Activated CD8-positive, alpha-beta memory T cell treated with anti-CD3 and anti-CD28 coated beads for 48 hours (primary cell): ENCODE measurements around the gene SCN8A.
"Not testable (repeated sequence)": the region's sequence is repeated elsewhere in the genome, so short reads cannot be mapped to it uniquely, and the experiment has no call there.

Source experiments
- DNase-seq, 3 experiments: peaks; one replicate each; pipeline ENCODE4 v3.0.0-alpha.2; 2020; ENCODE audit warnings: low read depth in 2 of 3, low spot score in 2 of 3

Gene SCN8A

DNA sequence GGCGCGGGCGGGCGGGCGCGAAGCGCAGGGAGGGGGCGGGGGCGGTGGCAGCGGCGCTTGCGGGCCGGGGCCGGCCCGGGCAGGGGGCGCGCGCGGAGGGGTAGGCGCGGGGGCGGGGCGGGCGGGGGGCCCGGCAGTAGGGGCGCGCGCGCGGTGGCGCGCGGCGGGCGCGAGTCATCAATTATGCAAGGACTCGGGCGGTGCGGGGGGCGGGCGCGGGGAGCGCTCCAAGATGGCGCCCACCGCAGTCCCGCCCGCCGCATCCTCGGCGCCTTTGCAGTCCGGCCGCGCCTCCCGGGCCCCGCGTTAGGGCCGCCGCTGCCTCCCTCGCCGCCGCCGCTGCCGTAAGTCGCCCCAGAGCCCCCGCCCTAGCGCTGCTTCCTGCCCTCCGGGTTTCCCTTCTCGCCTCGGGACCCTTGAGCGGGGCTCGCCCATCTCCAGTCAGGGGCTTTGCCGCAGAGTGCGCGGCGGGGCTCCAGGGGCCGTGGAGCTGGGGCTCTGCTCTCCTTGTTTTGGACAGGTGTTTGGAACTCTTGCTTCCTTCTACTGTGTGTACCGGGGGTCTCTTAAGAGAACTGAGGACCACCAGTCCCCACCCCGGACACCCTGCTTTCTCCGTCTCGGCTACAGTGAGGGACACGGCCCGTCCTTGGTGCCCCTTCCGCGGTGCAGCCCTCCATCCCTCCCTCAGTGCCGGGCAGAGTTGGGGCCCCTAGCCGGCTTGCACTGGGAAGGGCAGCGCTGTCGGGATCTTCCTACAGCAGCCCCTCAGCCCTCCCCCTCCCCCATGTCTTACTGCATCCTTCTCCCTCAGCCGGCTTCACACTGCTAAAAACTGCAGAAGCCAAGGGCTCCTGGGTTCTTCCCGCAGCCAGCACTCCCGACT lies at the start of gene SCN8A:
TSS of gene SCN8A (plus strand) at position 218 of the 886 bp plus-strand sequence. CDS start 71,585 bp downstream, outside the sequence.
- DNase-seq: peak in 2 of 3 experiments; percentile 10 to 25

DNA sequence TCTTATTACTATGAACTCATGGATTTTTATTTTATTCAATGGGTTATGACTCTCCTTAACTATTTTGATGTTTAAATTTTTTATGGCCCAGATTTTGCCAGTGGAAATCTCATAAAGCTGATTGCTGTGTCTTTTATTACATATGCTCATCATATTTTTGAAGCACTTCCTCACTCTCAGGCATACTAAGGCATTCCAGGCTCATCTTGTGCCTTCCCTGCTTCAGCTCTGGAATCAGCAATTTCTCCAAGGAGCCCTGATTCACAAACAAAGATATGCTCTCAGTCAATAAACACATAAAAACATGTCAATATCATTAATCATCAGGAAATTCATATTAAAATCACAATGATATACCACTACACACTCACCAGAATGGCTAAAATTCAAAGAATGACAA lies 44.9 kb upstream of the SCN8A start:
- no peak for DNase-seq

DNA sequence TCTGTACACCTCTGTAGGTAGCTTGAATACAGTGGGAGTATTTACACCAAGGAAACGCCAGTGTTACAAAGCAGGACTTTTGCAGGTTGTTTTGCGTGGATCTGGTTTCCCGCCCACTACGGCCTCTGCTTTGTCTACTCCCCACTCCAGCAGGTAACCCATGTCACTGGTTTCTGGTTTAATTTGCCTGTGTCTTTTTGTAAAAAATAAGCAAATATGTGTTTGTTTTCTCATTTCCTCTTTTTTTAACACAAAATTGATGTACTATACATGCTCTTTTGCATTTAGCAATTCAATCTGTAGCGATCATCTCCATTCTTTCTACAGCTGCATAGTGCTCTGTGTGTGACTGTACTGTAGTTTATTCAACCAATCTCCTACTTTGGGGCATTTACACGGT lies 43.4 kb upstream of the SCN8A start:
- DNase-seq: no peak

DNA sequence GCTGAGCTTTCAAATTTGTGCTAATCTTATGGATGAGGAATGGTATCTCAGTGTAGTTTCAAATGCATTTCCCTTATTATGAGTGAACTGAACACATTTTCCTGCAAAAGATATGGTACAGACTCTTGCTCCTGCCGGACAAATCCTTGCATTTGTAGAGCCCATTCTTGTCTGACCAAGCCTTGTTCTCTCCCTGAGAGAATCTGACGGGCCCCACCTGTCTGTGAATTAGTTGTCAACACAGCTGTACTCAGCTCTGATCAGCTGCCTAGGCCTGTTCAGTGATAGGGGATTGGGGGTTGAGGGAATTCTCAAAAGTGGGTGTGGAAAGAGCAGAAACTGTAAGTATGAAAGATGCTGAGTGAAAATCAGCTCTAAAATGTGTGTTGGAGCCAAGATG lies 42.8 kb upstream of the SCN8A start:
- no peak for DNase-seq

DNA sequence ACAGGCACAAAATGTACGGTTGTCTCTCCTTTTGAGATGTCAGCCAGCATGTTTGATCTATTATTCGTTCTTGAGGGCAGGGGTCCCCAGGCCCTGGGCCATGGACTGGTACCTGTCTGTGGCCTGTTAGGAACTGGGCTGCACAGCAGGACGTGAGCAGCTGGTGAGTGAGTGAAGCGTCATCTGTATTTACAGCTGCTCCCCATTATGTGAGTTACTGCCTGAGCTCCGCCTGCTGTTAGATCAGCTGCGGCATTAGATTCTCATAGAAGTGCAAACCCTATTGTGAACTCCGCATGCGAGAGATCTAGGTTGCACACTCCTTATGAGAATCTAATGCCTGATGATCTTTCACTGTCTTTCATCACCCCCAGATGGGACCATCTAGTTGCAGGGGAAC lies 41.4 kb upstream of the SCN8A start:
- no peak for DNase-seq

DNA sequence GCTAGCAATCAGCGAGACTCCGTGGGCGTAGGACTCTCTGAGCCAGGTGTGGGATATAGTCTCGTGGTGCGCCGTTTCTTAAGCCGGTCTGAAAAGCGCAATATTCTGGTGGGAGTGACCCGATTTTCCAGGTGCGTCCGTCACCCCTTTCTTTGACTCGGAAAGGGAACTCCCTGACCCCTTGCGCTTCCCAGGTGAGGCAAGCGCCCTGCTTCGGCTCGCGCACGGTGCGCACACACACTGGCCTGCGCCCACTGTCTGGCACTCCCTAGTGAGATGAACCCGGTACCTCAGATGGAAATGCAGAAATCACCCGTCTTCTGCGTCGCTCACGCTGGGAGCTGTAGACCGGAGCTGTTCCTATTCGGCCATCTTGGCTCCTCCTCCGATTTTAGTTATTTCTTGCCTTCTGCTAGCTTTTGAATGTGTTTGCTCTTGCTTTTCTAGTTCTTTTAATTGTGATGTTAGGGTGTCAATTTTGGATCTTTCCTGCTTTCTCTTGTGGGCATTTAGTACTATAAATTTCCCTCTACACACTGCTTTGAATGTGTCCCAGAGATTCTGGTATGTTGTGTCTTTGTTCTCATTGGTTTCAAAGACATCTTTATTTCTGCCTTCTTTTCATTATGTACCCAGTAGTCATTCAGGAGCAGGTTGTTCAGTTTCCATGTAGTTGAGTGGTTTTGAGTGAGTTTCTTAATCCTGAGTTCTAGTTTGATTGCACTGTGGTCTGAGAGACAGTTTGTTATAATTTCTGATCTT lies 22.6 kb upstream of the SCN8A start:
- not testable (repeated sequence) for DNase-seq

DNA sequence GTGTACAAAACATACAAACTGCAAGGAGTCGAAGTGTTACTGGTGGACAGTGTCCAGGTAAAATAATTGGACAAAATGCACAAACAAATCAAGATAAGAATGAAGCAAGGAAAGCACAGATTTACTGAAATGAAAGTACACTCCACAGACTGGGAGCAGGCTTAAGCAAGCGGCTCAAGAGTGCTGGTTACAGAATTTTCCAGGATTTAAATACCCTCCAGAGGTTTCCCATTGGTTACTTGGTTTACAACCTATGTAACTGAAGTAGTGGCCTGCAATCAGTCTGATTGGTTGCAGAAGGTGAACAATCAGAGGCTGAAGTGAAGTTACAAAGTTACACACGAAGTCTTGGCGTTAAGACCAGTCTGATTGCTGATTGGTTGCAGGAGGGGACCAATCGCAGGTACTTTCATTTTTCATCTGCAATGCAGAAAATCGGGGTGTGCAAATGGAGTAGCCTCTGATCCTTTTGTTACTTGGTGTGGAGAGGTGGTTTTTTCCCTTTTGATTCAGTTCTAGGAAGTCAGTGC lies 11.6 kb upstream of the SCN8A start:
- no peak for DNase-seq

DNA sequence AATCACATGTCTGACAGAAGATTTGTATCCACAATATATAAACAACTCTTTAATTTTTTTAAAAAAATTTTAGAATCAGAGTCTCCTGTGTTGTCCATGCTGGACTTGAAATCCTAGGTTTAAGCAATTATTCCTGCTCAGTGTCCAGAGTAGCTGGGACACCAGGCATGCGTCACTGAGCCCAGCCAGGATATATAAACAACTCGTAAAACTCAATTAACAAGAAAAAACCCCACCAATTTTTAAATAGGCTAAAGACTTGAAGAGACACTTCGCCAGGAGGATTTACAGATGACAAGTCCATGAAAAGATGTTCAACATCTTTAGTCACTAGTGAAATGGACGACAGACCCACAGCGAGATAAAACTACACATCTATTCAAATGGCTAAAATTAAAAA lies 2.0 kb upstream of the SCN8A start:
- no peak for DNase-seq

DNA sequence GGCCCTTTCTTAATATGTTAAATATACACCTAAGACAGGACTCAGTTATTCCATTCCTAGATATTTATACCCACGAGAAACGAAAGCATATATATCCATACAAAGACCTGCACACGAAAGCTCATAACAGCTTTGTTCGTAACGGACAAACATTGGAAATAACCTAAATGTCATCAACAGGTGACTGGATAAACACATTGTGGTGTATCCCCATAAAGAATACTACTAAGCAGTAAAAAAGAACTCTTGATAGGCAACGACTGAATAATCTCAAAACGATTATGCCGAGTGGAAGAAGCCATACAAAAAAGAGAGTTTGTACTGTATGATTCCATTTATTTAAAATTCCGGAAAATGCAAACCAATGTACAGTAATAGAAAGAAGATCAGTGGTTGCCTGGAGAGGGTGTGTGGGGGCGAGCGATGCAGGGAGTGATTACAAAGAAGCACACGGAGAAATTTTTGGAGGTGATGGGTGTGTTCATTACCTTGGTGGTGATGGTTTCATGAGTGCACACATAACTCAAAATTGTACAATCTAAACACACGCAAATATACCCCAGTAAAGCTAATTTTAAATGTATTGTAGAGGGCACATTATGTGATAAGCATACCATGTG lies 1.4 kb upstream of the SCN8A start:
- no peak for DNase-seq

DNA sequence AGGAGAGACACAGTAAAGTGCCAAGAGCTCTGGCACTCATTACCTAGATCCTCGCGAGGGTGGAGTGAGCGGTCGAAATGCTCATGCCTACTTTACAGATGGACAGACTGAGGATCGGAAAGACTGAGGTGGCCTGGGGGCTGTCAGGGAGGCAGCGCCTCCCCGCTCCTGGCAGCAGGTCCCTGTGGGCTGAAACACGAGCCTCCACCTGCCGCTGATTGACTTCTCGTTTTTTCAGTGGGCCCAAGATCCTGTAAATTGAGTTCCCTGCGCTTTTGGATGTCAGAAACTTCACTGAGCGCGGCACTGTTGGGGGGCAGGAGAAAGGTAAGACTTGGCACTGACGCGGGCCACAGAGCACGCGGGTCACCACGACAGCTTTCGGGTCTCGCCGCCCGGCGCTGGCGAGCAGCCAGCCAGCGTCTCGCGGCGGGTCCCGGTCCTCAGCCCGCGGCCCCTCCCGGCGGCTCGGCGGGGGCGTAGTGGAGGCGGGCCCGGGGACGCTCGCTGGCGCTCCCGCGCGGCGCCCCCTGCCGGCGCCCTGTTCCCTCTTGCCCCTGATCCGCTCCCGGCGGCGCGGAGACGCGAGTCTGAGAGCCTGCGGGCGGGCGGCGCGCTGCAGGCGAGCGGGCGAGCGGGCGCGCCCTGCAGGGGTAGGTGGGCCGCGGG lies 552 bp upstream of the SCN8A start:
- DNase-seq: peak; percentile 54 to 64 (median 54)

DNA sequence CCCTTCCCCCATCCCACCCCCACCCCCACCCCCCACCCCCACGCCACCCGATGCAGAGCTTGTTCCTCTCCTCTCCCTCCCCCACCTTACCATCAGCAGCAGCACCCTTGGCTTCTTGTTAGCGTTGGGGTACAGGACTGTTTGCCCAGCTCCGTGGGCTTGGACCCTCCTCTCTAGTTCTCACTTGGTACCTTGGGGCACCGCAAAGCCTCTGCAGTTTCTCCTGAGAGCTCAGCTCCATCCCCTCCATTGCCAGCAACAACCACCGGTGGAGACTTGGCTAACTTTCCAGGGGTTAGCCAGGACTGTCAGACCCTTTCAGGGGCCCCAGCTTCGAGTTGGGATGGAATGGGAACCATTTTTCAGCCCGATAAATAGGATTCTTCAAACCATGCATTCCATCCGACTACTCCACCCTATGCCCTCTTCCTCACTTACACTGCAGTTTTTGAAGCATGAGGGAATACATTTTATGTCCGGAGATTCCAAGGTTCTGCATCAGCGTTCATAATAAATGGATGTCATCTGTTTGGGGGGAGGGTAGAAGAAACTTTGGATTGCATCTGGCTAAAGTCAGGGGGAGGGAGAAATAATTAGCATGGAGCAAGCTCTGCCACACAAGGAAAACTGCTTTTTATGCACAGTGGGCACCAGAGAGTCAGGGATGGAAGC lies 1.1 kb downstream of the SCN8A start:
- no peak for DNase-seq

DNA sequence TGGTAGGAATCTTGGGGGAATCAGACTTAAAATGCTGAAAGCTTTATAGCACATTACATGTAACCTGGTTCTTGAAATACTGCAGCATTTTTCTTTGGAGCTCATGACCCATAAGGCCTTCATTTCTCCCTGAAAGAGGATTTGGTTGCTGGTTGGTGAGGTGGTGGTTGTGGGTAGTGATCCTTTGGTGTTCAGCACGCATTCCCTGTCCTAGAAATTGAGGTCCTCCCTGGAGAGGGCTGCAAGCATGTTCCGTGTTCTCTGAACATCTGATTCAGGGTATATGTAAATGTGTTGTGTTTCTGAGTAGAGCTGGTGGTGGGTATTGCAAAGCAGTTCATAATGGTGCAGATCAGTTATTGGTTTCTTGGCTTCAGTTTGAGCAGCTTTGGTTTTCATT lies 2.0 kb downstream of the SCN8A start:
- DNase-seq: no peak

DNA sequence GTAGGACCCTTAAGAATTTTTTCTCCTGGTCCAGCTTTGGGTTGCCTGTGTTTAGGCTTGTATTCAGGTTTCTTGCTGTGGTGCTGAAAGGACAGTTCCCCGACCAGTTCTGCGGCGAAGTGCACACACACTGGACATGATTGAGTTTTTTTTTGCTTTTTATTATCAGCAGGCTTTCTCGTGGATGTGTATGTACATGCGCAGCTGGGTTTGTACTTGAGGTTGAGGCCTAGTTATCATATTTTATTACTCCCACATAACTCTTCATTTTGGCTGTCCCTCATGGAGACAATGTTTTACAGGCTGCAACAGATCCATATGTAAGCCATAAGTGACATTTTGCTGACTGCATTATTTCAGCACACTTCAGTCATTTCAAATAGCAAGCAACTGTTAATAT lies 2.5 kb downstream of the SCN8A start:
- DNase-seq: no peak

DNA sequence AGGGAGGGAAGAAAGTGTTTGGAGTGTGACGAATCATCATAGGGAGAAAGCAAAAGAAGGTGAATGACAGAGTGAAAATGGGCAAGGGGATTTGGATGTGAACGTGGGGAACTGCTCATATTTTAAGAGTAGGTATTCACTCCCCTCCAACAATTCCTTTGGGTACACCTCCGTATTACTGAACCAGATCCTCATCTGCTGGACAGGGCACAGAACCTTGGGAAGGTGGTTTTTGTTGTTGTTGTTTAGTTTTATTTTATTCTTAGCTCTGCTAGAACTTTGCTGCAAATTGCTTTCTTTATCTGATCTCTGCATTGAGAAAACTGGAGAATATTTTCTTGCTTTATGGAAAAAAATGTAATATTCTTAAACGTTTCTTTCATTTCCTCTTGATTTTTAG lies 7.1 kb downstream of the SCN8A start:
- no peak for DNase-seq

DNA sequence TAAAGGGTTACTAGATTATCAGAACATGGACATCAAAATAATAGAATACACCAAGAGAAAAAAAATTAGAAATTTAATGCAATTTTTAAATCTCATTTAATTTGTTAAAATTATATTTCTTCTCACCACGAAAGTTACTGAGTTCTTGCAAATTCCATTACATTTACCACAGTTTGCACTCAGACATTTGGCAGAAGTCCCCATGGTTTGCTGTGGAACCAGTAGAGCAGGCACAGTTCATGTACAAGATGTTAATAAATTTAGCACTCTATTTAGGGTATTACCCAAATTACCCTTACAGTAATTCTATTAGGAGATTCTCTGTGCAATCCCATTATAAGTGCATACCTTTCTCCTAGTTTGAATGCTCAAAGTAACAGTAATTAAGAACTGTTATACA lies 9.7 kb downstream of the SCN8A start:
- no peak for DNase-seq

DNA sequence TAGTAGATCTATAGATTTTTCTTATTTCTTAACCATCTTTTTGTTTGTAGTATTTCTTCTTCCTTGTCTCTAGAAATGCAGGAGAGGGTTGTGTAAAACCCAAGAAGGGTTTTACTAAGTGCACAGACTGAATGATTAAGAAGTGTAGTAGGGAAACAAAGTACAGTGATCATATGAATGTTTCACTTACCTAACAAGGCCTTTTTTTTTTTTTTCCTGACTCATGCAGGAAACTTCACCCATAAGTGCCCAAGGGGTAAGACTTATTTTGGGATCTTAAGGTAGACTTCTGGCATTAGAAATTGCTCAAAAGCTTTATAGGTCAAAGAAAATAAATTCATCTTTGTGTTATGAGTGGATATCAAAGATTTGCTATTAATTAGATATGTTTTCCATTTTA lies 10.2 kb downstream of the SCN8A start:
- DNase-seq: no peak

DNA sequence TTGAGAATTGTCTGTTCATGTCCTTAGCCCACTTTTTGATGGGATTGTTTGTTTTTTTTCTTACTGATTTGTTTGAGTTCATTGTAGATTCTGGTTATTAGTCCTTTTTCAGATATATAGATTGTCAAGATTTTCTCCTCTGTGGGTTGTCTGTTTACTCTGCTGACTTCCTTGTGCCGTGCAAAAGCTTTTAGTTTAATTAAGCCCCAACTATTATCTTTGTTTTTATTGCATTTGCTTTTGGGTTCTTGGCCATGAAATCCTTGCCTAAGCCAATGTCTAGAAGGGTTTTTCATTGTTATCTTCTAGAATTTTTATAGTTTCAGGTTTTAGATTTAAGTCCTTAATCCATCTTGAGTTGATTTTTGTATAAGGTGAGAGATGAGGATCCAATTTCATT lies 14.9 kb downstream of the SCN8A start:
- not testable (repeated sequence) for DNase-seq

DNA sequence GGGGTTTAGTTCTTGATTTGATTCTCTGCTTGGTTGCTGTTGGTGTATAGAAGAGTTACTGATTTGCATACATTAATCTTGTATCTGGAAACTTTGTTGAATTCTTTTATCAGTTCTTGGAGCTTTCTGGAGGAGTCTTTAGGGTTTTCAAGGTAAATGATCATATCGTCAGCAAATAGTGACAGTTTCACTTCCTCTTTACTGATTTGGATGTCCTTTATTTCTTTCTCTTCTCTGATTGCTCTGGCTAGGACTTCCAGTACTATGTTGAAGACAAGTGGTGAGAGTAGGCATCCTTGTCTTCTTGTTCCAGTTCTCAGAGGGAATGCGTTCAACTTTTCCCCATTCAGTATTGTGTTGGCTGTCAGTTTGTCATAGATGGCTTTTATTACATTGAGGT lies 16.2 kb downstream of the SCN8A start:
- DNase-seq: not testable (repeated sequence)

DNA sequence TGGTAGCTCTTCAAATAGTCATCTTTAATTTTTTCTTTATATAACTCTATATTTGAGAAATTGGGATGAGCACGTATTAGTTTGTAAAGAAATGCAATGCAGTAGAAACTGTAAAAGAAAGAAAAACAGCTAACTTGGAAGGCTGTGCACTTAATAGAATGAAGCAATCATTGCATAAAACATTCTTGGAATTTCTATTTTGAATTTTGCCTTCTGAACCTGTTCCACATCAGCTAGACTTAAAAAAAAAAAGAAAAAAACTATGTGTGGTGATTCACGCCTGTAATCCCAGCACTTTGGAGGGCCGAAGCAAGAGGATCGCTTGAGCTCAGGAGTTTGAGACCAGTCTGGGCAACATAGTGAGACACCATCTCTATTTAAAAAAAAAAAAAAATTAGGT lies 29.4 kb downstream of the SCN8A start:
- DNase-seq: no peak

DNA sequence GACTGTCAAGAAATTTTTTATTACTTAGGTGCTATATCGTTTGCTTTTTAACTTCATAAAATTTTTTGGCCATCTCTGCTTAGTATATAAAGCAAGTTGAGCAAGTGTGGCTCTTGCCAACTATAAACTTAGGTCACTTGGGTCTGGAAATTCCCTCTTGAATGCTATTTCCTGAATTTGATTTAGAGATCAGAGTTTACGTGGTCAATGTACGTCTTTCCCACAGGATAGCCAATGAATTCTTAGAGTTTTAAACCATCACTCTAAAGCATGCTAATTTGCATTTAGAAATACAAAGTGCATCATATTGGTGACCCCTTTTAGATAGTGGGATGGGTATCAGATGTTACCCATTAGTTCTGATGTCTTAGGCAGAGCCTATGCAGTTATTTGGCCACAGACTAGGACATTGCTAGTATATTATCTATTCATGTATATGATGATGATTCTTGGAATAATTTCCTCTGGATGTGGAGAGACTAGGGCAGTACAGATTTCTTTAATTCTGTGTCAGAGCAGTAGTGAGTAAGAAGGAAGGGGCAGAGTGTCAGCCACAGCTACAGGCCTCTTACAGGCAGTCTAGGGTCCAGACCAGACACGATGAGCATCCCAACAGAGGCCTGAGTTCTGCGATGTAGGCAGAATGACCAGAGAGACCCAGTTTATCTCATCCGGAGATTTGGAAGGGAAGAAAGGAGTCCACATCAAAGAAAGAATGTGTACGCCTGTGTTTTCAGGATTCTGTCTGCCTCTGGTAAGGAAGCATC lies 30.3 kb downstream of the SCN8A start:
- no peak for DNase-seq
